Stomach (tissue), 9 donors: ENCODE measurements around the gene RAI1. TPM values are rescaled to one million over a fixed set of nuclear protein-coding genes. Genes with fewer than 3 reads are reported as not detected.
A peak's percentile ranks its signal among the peaks of the same experiment; 100 is the strongest.

Source experiments
- DNase-seq, 2 donors: peaks; one replicate each; pipeline versions ENCODE4 v3.0.0 to v3.0.0-alpha.2; 2013 to 2019
- H3K27ac ChIP-seq, 5 donors: fragments of 200-600 bp in 4 of 5; sonication (generic) in 4 of 5; one replicate each; pipeline ENCODE4 v1.5.1; 2013 to 2019; ENCODE audit warnings: mild to moderate bottlenecking in 1 of 5, moderate library complexity in 1 of 5
- H3K27me3 ChIP-seq, 3 donors: fragments of 200-600 bp; sonication (generic); one replicate each; pipeline ENCODE4 v1.5.1; 2017 to 2019; ENCODE audit warnings: mixed run types in 1 of 3
- H3K36me3 ChIP-seq, 4 donors: fragments of 200-600 bp; sonication (generic); 1 replicate in 3 of 4; 2 replicates in 1 of 4; pipeline ENCODE4 v1.5.1; 2016 to 2019
- H3K4me1 ChIP-seq, 4 donors: fragments of 200-600 bp; sonication (generic); one replicate each; pipeline ENCODE4 v1.5.1; 2016 to 2019
- H3K4me3 ChIP-seq, 4 donors: fragments of 200-600 bp; sonication (generic) in 3 of 4; one replicate each; pipeline ENCODE4 v1.5.1; 2016 to 2019; ENCODE audit warnings: mild to moderate bottlenecking in 1 of 4
- H3K9me3 ChIP-seq, 4 donors: fragments of 200-600 bp; sonication (generic); one replicate each; pipeline ENCODE4 v1.5.1; 2016 to 2019
- EP300 ChIP-seq: sonication (generic); formaldehyde crosslinking; IDR thresholded peaks from one replicate; pipeline ENCODE4 v1.6.1; 2017; ENCODE audit warnings: antibody characterized with exemption
- POLR2A ChIP-seq, 4 donors: fragments of 450-650 bp; IDR thresholded peaks; one replicate each; pipeline ENCODE4 v1.6.1; 2016; ENCODE audit warnings: antibody characterized with exemption in 4 of 4, control low read depth in 2 of 4, mild to moderate bottlenecking in 1 of 4, moderate library complexity in 1 of 4
- POLR2AphosphoS5 ChIP-seq, 3 donors: sonication (generic); formaldehyde crosslinking; IDR thresholded peaks; one replicate each; pipeline ENCODE4 v1.6.1; 2016; ENCODE audit warnings: antibody characterized with exemption in 3 of 3
- WGBS, 5 donors: extraction: QIAGEN DNeasy Blood & Tissue Kit in 3 of 5; methylation state at CpG; one replicate each; pipeline versions ENCODE4 v1.1.5 to v1.1.7; 2013 to 2018; 5-methylcytosine and 5-hydroxymethylcytosine counted together
- intact Hi-C: fragments of 100-400 bp; cut with DNase I; formaldehyde crosslinking; loops from one replicate; pipeline ENCODE4 v1.15.1; 2023; ENCODE audit warnings: low total_unique reads
- polyA plus RNA-seq, 3 donors: library from polyadenylated mRNA; stranded (reverse); fragments of 200-250 nt; gene quantifications; one replicate each; pipeline ENCODE4 v1.2.3, GENCODE V29; 2013
- total RNA-seq, 5 donors: library from RNA; depleted of rRNA; stranded (reverse); fragments of >200 nt; gene quantifications; one replicate each; pipeline versions ENCODE4 v1.1.0 to v1.2.3, GENCODE V29; 2014 to 2016
- TF ChIP-seq, protein P1 (sequence below), 7 experiments: fragments of 450-650 bp in 4 of 7; fragments of 200-600 bp in 3 of 7; sonication (generic) in 3 of 7; IDR thresholded peaks; one replicate each; pipeline ENCODE4 v1.5.1; 2016 to 2019; ENCODE audit warnings: antibody characterized with exemption in 7 of 7, control low read depth in 2 of 7, mild to moderate bottlenecking in 1 of 7
- donor health status: healthy with polysubstance abuse.
- donor health status: Bipolar disorder and iron deficiency.
- donor health status: healthy.

RAI1 gene
- total and polyA plus RNA-seq, 8 donors = 4.6 to 94.5 (median 28.3) TPM

DNA sequence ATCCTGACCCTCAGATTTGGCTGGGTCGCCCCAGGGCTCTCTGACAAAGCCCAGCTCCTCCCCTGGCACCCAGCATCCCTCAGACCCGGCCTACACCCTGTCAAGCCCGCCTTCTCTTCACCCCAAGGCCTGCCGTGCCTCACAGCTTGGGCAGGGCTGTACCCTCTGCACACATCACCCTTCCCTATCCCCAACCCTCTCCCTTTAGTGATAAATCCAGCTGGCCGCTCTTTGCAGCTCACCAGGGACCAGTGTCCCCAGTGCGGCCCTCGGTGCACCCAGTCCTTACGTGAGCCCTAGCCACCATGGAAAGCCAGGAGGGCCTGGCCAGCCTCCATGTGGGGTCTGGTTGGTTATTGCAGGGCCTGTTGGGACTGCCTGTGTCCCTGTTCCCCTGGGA, 74.5 kb downstream of the RAI1 start:
- 81 to 88% (median 83%) methylated on average over 8 of the region's 8 CpGs for WGBS, 5 donors
- Histone ChIP-seq H3K4me1 (peaks cover 26 to 79% (median 51%) of the 10 kb centered on the region in 4 donors), H3K4me3 (no peak overlapping the region), H3K27me3 (no peaks in the 10 kb centered on the region), H3K9me3 (no peaks in the 10 kb centered on the region), H3K27ac (no peak overlapping the region), H3K36me3 (peaks cover 0 to 5% (median 0%) of the 10 kb centered on the region in 4 donors)
- DNase-seq = no peak
- TF ChIP-seq POLR2A (IDR thresholded peaks at IDR 0.05) (no peak), EP300 (no peak), POLR2AphosphoS5 (IDR thresholded peaks at IDR 0.05) (no peak)
- TF ChIP-seq, protein P1, sequence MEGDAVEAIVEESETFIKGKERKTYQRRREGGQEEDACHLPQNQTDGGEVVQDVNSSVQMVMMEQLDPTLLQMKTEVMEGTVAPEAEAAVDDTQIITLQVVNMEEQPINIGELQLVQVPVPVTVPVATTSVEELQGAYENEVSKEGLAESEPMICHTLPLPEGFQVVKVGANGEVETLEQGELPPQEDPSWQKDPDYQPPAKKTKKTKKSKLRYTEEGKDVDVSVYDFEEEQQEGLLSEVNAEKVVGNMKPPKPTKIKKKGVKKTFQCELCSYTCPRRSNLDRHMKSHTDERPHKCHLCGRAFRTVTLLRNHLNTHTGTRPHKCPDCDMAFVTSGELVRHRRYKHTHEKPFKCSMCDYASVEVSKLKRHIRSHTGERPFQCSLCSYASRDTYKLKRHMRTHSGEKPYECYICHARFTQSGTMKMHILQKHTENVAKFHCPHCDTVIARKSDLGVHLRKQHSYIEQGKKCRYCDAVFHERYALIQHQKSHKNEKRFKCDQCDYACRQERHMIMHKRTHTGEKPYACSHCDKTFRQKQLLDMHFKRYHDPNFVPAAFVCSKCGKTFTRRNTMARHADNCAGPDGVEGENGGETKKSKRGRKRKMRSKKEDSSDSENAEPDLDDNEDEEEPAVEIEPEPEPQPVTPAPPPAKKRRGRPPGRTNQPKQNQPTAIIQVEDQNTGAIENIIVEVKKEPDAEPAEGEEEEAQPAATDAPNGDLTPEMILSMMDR (IDR thresholded peaks at IDR 0.05) = no peak
- intact Hi-C loops = no loop called here

DNA sequence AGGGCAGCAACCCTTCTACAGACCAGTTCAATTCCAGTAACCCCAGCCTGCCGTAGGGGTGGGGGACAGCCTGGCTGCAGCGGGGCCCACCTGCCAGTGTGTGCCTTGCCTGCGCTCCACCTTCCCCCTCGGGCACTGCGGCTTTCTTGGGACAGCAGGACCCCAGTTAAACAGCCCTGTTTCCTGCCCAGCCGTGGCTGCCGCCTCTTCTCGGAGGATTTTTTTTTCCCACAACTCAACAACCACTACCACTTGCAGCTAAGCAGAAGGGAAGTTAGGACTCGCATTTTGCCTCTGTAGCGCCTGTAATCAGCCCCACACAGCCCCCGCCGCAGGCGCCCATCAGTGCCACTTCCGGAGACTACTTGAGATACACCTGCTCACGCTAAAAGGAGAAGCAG, 76.1 kb downstream of the RAI1 start:
- intact Hi-C loops = no loop called here
- peaks cover 16 to 63% (median 37%) of the 10 kb centered on the region in 4 donors for H3K4me1 ChIP-seq
- no peak overlapping the region for H3K27ac ChIP-seq
- no peaks in the 10 kb centered on the region for H3K27me3 ChIP-seq
- TF ChIP-seq POLR2A (IDR thresholded peaks at IDR 0.05) (no peak), POLR2AphosphoS5 (IDR thresholded peaks at IDR 0.05) (no peak), EP300 (no peak)
- TF ChIP-seq, protein P1 (IDR thresholded peaks at IDR 0.05) = no peak
- WGBS, 5 donors = 67 to 82% (median 75%) methylated on average over 14 to 15 of the region's 15 CpGs
- H3K9me3 ChIP-seq = no peaks in the 10 kb centered on the region
- peaks cover 0 to 5% (median 0%) of the 10 kb centered on the region in 4 donors for H3K36me3 ChIP-seq
- H3K4me3 ChIP-seq = no peak overlapping the region
- DNase-seq = peak in 1 of 2 donors; percentile 43

DNA sequence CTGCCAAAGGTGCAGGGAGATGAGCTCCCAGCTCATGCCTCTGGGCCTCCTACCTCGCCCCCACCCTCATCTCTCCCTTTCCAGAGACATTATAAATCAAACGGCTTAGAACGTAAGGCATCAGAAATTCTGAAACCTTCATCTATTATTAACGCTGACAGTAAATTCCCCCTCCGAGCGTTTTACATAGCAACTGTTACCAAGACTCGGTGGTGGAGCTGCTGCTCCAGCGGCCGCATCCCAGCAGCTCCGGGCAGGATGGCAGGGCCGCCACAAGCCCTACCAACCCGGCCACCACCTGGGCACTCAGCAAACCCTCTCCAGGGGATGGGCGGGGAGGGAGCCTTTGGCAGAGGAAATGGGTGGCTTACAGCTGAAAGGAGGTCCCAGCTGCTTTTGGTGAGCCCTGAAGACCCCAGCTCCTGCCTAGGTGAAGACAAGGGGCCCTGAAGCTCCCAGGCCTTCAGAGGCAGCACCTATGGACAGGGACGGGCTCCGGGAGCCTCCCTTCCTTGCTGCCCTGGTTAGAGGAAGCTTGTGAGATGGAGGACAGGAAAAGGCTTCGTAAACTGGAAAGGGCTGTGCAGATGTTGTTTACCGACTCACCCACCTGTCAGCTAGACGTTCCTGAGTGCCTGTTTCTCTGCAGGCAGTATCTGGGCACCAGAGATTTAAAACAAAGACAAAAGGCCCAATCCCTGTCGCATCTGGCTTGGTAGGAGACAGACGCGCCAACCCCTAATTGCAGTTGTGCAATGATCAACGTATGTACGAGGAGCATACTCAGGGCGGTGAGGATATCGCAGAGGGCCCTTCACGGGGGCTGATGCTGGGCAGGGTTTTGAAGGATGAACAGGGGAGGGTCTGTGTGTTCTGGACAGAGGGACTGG, 76.9 kb downstream of the RAI1 start:
- no peak overlapping the region for H3K27ac ChIP-seq

DNA sequence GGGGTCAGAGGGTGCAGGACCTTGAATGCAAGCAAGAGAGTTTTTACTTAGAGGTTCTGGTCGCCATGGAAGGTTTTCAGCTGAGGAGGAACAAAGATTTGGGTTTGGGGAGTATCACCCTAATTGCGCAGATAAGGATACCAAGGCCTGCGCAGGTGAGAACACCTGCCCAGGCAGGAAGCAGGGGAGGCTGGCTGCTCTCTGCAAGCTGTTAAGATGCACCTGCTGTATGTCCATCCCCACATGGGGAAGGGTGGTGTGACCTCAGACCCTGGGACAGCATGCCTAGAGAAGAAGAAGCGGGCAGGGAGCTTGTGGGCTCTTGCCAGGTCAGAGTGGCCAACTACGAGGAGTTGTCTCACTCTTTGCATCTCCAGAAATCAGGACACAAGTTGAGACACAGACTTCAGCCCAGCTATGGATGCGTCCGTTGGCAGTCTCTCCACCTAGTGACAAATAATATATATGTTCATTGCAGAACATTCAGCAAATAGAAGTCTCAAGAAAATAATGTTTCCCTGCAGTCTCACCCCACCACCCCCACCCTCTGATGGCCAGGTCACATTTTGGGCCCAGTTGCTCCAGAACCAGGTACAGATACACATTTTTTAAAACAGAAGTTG, 77.8 kb downstream of the RAI1 start:
- Histone ChIP-seq H3K27me3 (no peaks in the 10 kb centered on the region), H3K27ac (no peak overlapping the region), H3K36me3 (peaks cover 0 to 5% (median 0%) of the 10 kb centered on the region in 4 donors), H3K9me3 (no peaks in the 10 kb centered on the region), H3K4me1 (peaks cover 4 to 58% (median 30%) of the 10 kb centered on the region in 4 donors), H3K4me3 (no peak overlapping the region)
- intact Hi-C loops = no loop called here
- 85 to 95% (median 88%) methylated on average over 7 of the region's 7 CpGs for WGBS, 5 donors
- no peak for DNase-seq
- TF ChIP-seq POLR2AphosphoS5 (IDR thresholded peaks at IDR 0.05) = no peak
- TF ChIP-seq EP300 = no peak
- no peak for TF ChIP-seq POLR2A (IDR thresholded peaks at IDR 0.05)
- TF ChIP-seq, protein P1 (IDR thresholded peaks at IDR 0.05) = no peak

More for the DNA sequence above, 76.9 kb downstream of the RAI1 start:
- 65 to 82% (median 75%) methylated on average over 26 of the region's 26 CpGs for WGBS, 5 donors
- H3K36me3 ChIP-seq = peaks cover 0 to 5% (median 0%) of the 10 kb centered on the region in 4 donors
- no peak for TF ChIP-seq POLR2A (IDR thresholded peaks at IDR 0.05)
- peaks cover 8 to 58% (median 33%) of the 10 kb centered on the region in 4 donors for H3K4me1 ChIP-seq
- no peaks in the 10 kb centered on the region for H3K27me3 ChIP-seq
- no peaks in the 10 kb centered on the region for H3K9me3 ChIP-seq
- intact Hi-C loops = no loop called here
- DNase-seq = peak in 1 of 2 donors; percentile 56
- H3K4me3 ChIP-seq = no peak overlapping the region
